T-helper 2 cell treated with Interferon-gamma antibody and Interleukin-4, amounts not matched to agents 100 ng/mL and 5 ng/mL, for 36 hours (primary cell): ENCODE results near the gene DISP3. TPM values are rescaled to one million over a fixed set of nuclear protein-coding genes. Genes with fewer than 3 reads are reported as not detected.

Experiments
- intact Hi-C: fragments of 100-400 bp; cut with micrococcal nuclease; formaldehyde crosslinking; loops from one replicate; pipeline ENCODE4 v1.15.1; 2023
- total RNA-seq: library from RNA; stranded (reverse); gene quantifications from 2 replicates; pipeline ENCODE4 v1.2.3, GENCODE V29; 2022

Gene DISP3
- total RNA-seq, 1 donor from 2014 or later, result 0.50 TPM

DNA sequence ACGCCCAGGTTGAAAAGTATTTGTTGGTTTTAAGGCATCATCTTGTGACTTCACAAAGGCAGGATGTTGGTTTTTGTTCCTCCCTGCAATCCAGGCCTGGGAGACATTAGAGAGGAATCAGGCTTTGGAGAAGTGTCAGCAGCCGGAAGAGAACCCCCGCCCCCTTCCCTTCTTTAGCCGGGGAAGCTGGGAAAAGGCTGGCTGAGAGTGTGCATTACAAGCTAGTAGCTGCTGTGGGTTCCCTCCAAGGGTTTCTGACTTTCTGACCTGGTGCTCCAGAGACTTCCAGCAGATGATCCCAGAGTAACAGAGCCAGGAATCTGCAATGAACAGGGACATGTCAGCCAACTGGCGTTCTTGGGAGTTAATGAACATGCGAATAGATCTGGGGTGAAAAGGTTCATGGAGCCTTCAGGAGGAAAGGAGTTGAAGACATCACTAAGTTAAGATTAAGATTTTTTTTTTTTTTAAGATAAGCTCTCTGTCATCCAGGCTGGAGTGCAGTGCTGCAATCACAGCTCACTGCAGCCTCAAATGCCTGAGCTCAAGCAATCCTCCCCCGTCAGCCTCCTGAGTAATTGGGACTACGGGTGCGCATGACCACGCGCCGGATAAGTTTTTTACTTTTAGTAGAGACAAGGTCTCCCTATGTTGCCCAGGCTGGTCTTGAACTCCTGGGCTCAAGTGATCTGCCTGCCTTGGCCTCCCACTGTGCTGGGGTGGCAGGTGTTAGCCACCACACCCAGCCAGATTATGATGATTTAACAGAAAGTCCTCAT, 7.5 kb downstream of the DISP3 start:
- intact Hi-C loops, result no loop called here

DNA sequence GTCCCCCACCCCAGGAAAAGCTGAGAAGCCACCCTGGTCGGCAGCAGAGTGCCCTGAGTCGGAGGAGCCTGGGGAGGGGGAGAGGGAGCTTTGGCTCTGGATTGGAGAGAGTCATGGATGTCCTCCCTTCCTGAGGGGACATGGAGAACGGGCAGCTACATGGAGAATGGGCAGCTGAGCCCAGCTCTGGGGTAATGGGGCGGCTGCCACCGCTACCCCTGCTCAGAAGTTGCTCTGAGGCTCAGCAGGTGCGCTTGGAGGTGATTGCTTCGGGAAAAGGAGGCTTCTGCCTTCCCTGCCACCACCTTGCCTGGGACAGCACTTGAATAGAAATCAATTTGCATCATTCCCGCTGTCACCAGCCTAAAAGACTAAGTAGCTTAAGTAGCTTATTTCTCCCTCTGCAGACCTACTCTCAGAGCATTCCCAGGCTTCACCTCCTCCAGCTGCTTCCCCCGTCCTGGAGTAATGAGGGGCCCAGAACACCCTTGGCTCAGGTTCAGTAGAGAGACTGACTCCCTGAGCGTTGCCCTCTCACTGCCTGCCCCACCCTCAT, 8.3 kb downstream of the DISP3 start:
- intact Hi-C loops, result no loop called here

DNA sequence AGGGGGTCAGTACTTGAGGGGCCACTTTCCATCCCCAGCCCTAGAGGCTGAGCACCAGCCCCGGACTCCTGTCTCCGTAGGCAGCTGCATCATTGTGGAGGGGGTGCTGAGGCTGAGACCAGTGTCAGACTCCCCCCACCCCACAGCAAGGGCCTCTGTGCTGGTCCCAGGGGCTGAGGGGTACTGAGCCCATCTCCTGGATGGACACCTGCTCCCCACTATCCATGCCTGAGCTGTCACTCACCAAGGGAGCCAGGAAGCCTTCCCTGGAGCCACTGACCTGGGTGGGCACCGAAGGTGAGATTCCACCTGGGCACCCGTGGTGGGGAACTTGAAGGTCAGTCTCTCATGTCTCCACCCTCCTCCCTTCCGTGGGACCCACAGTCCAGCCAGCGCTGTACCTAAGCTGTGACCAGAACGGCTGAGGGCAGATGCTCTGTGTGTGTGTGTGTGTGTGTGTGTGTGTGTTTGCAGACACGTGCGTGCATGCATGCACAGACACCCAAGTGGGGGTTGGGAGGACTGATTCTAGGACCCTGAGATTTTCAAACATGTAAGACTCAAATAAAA, 9.3 kb downstream of the DISP3 start:
- intact Hi-C loops, result no loop called here

DNA sequence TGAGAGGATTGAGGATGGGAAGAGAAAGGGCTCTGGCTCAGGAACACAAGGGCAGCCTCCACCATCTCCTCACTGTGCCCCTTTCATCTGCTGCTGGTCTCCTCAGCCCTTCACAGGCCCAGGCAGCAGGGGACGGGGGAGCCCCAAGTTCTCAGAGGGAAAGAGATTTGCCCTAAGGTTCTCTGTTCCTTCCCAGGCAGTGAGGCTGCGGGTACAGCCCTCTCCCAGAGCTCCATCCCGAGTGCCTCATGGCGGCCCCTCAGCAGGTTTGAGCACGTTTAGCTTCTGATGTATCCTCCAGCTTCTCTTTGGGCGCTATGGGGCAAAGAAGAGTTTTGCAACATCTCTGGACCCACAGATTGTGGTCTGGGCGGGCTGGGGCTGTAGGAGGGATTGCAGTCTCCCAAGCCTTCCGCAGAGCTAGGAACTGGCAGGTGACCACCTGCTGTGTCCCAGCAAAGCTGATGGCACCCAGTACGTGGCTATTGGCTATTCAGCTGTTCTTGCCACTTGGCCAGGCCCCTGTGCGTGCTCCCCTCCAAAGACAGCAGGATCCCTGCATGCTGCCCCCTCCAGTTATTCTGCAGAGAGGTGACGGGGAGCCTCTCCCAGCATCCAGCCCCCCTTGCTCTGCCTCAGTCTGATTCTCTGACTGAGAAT, 10.1 kb downstream of the DISP3 start:
- intact Hi-C loops, result no loop called here

DNA sequence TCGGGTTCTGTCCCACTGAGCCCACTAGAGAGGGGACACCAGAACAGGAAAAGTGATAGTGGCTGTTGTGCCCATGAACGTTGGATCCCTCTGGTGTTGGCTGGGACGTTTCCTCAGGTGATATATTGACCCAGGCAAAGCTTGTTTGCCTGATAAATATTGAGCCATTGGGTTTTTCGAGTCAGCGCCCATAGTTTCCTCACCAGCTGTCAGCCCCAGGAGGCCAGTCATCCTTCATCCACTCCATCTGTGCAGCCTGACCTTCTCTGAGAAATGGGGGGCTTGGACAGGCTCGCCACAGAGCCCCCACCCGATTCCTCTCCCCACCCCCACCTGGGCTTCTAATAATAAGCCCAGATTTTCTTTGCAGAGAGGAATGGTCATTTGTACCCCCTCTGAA, 13.3 kb downstream of the DISP3 start:
- intact Hi-C loops, result no loop called here

DNA sequence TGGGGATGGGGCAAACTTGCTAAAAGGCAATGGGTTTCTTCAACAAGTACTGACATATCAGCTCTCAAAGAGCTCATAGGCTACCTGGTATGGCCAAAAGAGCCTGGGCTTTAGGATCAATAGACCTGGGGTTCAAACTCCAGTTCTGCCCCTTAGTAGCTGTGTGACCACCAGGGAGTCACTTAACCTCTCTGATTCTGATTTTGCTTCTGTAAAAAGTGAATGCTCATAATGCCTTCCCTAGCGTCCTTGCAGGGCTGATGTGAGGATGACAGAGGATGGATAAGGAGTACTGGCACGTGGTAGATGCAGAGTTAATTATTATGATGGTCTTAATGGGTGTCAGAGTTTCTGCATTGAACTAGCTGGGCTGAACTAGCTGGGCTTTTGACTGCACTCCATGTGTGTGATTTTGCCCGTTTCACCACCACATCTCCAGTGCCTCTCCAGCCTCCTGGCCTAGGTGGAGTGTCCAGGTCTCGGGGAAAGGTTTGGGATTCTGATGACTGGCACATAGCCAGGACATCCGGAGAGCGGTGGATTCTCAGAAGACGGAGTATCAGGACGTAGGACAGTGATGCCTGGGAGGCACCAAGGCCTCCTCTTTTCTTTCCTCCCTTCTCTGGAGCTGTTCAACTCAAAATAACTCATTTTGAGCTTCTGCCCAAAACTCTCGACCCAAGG, 15.2 kb downstream of the DISP3 start:
- intact Hi-C loops, result no loop called here

DNA sequence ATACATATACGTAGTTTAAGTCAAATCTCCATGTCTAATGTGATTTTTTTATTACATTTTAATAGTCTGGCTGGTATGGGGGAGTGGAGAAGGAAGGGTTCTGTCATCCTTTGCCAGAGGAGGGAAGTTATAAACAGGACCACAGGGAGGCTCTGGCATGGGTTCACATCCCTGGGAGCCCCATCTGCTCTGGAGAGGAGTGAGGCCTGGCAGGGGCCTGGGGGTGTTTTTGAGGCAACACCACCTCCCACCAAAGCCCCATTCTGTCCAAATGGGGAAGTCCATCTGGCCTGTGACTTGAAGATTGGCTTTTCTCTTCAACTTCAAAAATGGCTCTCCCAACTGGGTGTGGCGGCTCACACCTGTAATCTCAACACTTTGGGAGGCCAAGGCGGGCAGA, 15.8 kb downstream of the DISP3 start:
- intact Hi-C loops, result no loop called here

DNA sequence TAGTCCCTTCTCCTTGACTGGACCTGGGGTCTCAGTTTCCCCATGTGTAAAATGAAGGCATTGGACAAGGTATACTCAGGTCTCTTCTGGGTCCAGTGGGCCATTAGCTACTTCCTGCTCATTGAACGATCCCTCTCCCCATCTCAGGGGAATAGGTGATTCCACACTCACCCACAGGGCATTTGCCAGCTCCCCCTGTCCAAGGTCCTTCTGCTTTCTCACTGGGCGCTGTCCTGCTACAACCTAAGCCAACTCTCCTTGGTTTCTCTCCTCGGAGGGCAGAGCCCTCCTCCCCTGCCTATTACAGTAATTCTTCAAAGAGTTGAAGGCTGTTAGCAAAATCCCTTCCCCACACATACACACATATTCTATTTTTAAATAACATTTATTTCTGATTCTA, 16.6 kb downstream of the DISP3 start:
- intact Hi-C loops, result no loop called here

DNA sequence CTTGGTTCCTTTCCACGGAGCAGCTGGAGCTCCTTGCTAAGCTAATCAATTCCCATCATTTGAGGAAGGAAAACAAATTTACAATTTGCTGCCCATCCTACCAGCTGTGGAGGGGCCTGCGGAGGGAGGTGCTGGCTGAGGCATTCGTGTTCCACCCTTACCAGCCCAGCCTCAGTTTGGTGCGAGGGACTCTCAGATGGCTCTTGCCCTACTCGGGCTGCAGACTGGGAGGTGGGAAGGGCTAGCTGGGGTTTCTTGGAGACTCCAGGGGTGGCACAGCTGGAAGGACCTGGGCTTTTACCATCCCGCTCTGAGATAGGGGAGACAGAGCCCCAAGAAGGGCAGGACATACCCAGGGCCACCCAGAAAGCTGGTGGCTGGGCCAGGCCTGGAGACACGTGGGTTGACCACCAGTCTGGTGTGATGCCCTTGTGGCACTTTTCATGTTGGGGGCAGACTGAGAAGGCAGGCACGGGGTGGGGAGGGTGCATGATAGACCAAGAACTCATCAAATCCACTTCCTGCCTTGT, 17.7 kb downstream of the DISP3 start:
- intact Hi-C loops, result no loop called here

DNA sequence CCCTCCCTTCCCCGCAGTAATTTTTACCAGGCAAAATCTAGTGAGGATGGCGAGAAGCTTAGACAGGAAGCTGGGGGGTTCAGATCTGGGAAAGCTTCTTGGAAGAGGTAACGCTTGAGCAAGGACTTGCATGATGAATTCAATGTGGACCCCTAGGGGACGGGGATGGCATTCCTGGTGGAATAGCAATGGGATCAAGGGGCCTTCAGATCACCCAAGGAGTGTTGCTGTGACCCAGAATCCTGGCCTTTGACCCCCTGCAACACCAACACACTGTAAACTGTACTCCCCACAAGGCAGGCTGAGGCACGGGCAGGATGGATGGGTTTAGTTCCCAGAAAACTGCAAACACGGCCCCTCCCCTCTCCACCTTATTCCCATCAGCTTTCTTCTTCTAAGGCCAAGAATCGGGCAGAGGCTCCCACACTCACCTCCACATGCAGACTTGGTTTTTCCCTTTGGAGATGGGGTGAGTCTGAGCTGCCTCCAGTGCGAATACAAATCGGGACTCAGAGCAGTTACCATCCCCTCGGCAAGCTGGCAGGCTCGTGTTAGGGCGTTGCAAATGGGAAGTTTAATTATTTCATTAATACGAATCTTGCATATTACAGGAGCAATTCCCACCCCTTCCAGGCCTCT, 20.1 kb downstream of the DISP3 start:
- intact Hi-C loops, result no loop called here

DNA sequence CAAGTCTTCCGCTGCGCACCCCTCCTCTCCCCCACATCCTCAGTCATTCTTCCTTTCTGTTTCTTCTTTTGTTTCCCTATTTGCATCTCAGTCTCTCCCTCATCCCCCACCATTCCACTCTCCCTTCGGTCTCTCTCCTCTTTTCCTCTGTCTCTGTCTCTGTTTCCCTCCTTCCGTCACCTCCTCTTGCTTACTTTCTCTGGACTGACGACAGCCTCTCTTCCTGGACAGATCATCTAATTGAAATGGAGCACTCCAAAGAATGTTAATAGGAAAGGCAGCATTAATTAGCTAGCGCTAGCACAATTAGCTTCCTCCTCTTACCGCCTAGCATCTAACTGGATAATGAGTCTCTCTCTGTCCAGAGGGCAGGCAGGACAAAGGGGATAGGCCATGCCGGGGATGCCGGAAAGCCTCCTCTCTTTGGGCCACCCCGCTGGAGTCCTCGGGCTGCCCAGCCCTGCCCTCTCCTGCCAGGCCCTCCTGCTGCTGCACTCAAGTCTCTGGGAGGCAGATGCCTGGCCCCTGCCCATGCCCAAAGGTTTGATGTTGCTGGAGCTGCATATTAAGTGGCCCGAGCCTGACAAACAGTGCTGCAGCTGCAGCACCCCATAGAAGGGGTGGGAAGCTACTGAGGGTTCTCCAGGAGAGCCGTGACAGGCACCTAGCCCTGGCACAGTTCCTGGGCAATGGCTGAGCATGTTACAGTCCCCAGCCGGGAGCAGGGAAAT, 20.8 kb downstream of the DISP3 start:
- intact Hi-C loops, result no loop called here

DNA sequence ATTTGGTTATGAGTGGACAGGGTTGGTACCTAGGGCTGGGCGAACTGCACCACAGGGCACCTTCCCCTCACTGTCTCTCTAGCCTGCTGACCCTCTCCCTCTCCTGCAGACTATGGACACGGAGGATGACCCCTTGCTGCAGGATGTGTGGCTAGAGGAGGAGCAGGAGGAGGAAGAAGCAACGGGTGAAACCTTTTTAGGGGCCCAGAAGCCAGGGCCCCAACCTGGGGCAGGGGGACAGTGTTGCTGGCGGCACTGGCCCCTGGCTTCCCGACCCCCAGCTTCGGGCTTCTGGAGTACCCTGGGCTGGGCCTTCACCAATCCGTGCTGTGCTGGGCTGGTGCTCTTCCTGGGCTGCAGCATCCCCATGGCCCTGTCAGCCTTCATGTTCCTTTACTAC, 21.9 kb downstream of the DISP3 start:
- intact Hi-C loops, result no loop called here

DNA sequence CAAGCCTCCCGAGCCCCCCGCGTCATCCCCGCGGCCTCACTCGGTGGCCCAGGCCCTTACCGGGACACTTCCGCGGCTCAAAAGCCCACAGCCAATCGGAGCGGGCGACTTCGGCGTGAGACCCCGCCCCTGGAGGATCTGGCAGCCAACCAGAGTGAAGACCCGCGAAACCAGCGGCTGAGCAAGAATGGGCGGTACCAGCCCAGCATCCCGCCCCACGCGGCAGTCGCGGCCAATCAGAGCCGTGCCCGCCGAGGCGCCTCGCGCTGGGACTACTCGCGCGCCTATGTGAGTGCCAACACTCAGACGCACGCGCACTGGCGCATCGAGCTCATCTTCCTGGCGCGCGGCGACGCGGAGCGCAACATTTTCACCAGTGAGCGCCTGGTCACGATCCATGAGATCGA, 22.5 kb downstream of the DISP3 start:
- intact Hi-C loops, result no loop called here

DNA sequence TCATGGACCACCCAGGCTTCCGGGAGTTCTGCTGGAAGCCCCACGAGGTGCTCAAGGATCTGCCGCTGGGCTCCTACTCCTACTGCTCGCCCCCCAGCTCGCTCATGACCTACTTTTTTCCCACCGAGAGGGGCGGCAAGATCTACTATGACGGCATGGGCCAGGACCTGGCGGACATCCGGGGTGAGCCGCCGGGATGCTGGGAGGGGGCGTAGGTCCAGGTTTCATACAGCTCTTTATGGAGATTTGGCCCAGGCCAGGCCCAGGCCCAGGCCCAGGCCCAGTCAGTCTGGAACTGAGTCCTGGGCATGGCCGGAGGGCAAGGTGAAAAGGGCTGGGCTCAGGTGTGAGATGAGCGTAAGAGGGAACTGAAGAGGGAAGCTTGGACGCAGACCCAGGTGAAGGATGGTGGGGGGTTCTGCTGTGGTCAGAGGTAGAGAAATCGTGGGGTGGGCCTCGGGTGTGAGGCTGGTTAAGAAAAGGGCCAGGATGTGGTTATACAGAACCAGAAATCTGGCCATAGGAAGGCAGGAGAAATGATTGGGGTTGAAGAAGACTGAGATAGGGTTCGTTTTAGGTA, 23.0 kb downstream of the DISP3 start:
- intact Hi-C loops, result no loop called here

DNA sequence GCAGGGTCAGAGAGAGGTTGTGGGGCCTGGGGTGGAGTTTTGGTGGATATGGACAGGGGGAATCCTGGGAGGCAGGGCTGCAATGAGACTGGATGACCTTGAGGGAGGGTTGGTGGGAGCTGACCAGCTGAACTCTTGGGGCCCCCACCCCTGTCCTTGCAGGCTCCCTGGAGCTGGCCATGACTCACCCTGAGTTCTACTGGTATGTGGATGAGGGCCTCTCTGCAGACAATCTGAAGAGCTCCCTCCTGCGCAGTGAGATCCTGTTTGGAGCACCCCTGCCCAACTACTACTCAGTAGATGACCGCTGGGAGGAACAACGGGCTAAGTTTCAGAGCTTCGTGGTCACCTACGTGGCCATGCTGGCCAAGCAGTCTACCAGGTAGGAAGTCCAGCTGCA, 23.6 kb downstream of the DISP3 start:
- intact Hi-C loops, result no loop called here

DNA sequence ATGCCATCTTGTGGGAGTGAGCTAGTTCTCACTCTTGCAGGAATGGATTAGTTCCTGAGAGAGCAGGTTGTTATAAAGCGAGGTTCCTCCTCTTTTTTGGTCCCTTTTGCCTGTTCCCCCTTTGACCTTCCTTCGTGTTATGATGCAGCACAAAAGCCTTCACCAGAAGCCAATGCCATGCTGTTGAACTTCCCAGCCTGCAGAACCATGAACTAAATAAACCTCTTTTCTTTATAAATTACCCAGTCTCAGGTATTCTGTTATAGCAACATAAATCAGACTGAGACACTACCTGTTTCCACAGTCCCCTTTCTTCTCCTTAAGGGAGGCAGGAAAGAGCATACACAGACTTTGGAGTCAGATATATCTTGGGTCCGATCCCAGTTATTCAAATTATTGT, 25.6 kb downstream of the DISP3 start:
- intact Hi-C loops, result no loop called here

DNA sequence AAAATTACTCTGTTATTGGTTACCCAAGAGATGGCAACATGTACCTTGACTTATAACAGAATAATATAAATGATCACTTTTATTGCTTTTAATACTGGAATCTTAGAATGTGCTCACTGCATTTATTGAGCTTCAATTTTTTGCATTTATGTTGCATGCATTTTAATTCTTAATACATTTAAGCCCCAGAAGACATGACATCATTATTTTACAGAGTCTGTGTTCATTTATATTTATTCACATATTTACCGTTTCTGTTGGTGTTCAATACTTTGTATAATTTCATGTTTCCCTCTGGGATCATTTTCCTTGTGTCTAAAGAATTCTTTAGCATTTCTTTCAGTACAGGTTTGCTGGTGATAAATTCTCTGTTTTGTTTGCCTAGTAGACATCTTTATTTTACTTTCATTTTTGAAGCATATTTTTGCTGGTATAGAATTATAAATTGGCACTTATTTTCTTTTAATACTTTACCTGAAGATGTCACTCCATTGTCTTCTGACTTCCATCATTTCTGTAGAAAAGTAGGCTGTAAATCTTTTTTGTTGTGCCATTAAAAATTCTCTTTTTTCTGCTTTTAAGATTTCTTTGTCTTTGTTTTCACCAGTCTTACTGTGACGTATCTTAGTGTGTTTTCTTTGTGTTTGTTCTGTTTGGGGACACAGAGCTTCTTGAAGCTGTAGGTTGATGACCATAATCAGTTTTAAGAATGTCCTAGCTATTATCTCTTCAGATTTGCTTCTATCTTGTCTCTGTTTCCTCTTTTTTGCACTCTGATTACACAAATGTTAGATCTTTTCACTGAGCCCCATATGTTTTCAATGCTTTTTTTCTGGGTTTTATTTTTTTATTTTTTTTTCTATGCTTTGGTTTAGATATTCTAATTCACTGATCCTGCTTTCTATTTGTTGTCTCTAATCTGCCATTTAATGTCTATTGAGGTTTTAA, 26.9 kb downstream of the DISP3 start:
- intact Hi-C loops, result no loop called here

DNA sequence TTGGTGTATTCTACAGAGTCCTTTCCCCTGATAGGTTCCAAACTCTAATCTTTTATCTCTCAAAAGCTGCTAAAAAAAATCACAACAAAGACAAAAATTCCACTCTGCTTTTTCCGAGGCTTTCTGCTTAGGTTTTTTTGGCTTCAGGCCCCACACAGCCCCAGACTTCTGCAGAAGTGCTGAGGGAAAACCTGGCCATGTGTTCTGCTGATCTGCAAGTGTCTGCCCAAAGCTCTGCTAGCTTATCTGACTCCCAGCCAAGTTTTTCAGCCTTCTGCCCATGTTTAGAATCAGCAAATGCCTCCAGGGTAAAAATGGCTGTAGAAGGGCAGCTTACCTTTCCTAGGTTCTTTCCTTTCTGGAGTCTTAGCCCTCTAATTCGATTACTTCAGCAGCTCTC, 28.4 kb downstream of the DISP3 start:
- intact Hi-C loops, result no loop called here

DNA sequence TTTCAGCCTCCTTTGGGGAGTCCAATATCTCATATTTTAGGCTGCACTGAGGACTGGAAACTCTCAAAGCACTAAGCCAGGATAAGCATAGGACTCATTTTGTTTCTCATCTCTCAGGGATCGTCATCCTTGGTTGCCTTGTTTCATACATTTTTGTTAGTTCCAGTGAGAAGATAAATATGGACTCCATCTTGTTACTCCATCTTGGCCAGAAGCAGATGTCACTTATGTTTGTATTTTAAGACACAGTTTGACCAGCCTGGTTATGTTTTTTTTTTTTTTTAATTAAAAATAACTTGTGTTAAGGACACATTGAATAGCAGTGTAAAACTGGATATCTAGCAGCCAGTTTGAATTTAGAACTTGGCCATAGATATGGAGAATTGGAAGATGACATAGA, 34.7 kb downstream of the DISP3 start:
- intact Hi-C loops, result no loop called here
